ENCODE data around the gene CLBA1.

The CLBA1 gene

DNA sequence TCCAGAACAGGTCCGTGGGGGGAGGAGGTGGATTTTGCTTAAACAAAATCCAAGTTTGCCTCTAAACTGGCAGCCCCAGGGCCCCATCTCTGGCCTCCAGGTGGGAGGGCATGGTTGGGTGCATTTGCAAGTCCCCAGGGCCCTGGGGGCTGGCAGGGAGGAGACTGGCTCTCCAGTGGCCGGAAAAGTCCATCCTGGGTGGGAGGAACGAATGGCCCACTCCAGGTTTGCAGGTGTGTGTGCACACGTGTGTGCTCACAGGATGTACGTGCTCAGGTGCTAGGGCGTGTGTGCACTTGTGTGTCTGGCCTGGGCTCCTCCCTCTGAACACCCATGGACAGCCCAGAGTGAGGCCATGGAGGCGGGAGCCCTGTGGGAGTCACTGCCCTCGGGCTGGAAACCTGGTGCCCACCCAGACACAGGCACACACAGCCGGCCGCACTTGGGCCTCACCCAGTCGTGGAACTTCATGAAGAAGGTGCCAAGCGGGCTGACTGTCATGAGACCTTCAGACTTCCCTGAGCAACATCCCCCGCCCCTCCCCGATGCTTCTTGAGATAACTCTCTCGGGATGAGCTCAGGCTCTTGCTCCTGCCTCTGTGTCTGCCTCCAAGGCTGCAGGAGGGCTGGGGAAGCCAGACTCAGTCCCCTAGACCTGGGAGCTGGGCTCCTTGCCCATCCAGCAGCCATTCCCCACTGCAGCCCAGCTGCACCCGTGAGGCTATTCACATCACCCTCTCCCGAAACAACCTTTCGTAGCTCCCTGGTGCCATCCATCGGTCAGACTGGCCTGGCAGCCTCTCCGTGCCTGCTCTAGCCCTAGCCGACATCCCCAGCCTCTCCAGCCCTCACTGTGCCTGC lies 16.8 kb upstream of the CLBA1 start:
- peak; percentile 63 for DNase-seq (ENCODE audit: low spot score)

DNA sequence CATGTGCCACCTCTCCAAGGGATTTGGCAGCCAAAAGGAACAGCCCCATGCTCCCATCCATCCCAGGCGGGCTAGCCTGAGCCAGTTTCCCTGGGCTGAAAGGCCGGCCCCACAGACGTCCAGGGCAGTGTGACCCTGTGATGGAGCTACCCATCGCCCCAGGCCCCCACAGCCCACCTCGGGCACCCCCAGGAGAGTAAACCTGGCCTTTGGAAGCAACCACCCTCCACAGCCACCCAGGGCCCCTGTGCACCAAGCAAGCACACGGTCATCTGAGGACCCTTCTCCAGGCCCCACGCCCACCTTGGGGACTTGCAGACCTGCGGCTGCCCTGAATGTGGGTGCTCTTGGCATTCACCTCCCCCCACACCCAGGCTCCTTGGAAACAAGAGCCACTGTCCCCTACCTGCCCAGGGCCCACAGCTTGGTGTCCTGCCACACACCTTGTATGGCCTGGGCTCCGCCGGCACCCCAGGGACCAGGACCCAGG lies 15.8 kb upstream of the CLBA1 start:
- DNase-seq (ENCODE audit: low spot score): no peak

DNA sequence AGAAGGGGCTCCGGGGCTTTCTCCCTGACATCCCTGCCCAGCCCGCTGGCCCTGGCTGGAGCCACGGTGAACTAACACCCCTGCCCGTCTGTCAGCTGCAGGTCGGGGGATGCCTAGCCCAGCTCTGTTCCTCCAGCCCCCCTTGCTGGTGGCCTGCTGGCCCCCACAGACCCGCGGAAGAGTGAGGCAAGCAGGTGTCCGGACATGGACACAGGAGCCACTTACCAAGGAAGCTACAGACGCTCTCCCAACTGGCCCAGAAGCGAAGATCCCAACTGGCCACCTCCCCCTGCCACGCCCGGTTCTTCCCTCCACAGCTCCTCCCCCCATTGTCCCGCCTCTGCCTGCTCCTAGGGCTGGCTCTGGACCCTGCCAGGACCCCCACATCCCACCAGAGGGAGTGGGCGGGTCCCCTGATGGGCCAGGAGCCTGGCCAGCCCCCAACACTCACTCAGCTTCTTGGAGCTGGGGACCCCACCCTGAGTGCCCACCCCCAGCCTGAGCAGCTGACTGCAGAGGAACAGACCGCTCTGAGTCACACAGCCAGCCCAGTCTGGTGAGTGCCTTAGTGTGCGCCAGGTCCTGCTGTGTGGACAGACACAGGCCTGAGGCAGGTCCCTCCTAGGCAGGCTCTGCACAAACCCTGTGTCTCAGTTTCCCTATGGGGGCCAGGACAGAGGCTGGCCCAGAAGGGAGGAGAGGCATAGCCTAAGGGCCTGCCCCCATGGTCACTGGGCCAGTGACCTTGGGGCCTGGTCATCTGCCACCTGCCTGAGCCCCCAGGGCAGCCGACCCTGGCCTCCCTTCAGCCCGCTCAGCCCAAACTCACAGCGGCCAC lies 15.1 kb upstream of the CLBA1 start:
- peak; percentile 81 for DNase-seq (ENCODE audit: low spot score)

DNA sequence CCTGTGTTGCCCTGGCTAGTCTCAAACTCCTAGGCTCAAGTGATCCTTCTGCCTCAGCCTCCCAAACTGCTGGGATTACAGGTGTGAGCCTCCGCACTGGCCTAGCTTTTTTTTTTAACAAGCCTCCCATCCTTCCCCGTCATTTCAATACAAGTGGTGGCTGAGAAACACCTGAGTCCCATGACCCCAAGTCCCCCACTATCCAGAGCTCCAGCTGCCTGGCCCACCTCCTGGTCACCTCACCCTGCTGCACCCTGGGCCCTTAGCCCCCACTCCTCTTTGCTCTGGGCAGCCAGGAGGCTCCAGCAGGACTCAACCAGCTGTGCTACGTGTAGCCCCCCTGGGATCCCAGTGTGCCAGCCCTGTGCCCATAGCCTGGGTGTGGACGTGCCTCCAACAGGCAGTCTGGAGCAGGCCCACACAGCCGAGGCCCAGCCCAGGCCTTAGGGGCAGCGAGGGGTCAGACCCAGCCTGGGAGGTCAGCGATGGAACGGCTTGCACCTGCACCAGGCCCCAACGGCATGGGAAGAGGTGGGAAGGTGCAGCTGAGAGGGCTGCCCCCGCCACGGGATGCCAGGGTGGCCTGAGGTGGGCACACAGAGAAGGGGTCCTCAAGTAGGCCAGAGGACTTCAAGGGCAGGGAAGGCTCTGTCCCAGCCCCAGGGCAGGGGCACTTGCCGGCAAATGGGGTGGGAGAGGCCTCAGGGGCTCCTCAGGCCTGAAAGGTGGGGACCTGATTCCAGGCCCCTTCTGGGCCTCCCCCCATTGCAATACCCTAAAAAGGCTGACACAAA lies 13.9 kb upstream of the CLBA1 start:
- DNase-seq (ENCODE audit: low spot score): no peak

DNA sequence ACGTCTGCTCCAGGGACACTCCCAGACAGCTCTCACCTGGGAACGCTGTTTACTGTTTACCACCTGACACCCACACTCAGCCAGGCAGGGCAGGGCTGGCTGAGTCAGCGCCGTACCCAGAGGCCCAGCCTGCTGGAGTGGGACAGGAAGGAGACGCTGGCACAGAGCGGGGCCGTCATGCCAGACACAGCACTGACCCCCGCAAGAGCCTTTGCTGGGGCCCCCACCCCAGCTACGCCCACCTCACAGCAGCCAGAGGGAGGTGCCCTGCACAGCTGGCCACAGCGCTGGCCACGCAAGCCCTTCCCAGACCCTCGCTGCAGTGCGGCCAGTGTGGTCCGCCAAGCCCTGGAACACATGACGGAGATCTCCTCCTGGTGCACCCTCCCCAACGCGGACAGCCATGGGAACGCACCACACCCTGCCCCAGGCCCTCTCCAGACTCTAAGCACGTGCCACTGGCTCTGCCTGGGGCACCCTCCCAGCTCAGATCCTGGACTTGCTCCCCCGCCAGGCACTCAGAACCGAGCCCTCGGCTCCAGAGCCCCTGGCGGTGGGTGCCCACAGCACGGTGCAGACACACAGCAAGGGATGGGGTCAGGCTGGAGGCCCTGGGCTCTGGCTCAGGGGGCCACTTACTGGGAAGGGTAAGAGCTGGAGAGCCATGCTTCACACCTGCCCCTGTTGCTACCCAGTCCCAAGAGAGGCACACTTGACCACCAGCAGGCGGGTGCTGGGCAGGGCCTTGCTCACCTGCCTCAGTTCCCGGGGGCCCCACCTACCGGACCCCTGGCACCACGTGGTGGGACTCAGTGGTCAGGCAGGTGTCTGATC lies 13.1 kb upstream of the CLBA1 start:
- DNase-seq (ENCODE audit: low spot score): peak; percentile 96

DNA sequence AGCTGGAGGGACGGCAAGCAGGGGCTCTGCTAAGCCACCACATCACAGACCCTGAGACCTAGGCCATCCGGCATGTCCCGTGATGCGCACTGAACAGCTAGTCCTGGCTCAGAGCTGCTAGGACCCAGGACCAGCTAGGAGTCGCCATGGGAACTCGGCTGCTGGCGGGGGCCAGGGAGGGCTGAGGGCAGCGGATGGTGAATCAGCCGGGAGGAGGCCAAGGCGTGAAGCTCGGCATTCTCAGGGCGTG lies 12.5 kb upstream of the CLBA1 start:
- DNase-seq (ENCODE audit: low spot score): peak; percentile 99

DNA sequence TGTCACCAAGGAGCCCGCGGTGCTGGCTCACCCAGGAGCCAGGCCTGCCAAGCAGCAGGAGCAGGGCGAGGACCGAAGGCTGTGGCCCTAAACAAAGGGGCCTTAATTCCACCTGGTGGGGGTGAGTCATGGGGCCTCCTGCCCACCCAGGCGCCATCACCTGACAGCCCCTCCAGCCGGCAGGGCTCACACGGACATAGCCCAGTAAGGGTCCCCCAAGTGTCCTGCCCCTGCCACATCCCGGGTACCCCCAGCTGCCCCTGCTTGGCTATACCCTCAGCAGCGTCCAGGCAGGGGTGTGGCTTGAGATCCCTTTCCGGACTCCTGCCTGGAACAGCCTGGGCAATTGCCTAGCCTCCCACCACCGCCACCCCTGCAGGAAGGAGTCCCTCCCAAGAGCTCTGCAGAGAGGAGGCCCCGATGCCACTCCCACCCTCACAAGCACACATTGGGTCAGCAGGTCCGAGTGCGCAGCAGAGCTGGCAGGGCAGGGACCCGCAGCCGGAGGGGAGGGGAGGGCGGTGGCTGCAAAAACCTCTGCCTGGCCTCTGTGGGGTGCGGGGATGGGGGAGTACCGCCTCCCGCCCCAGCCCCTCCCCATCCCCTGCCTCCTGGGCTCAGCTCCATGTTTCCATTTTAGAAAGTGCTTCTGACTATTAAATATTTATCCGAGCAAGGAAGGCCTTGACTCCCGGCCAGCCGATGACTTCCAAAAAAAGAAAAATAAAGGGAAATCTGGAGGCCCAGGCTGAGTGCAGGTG lies 12.0 kb upstream of the CLBA1 start:
- no peak for DNase-seq (ENCODE audit: low spot score)

DNA sequence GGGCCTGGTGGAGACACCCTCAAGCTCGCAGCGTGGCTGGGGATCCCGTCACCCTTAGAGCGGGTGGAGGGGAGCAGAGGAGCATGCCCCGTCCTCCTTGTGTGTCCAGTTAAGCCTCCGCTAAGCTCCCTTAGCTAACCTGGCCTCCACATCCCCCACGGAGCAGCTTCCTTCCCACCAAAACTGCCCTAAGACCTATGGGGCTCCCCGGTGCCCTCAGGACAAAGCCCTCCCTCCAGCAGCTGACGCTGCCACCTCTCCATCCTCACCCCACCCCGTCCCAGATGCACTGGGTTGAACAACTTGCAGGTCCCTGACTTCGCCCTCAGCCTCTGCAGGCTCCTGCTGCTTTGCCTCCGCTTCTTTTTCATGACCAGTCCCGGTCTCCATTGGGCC lies 11.4 kb upstream of the CLBA1 start:
- no peak for DNase-seq (ENCODE audit: low spot score)

DNA sequence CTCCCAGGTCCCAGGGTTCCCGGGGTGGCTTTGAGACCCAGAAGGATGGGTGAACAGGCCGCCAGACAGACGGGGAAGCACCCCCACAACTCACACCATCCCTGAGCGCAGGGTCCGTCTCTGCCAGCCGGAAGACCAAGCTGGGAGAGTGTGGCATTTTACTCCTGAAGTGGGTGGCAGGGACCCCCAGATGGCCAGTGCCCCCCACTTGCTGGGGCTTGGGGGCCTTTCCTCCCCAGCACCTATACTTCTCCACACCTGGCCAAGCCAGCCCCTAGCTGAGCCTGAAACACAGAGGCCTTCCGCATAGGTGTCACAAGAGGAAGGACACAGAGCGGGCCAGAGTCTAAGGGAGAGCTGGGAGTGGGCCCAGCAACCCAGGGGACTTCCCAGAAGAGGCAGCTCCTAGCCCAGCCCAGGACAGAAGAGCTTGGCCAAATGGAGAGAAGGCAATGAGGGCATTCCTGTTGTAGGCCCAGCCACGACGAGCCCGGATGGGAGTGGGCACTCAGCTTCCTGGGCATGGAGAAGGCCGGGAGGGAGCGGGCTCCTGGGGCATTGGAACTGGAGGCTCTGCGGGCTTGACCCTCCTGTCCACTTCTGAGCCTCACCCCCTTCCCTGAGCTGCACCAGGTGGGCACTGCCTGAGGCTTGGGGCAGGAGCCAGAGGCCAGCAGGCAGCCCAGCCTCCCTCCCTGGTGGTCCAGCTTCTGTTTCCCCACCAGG lies 10.8 kb upstream of the CLBA1 start:
- DNase-seq (ENCODE audit: low spot score): no peak

DNA sequence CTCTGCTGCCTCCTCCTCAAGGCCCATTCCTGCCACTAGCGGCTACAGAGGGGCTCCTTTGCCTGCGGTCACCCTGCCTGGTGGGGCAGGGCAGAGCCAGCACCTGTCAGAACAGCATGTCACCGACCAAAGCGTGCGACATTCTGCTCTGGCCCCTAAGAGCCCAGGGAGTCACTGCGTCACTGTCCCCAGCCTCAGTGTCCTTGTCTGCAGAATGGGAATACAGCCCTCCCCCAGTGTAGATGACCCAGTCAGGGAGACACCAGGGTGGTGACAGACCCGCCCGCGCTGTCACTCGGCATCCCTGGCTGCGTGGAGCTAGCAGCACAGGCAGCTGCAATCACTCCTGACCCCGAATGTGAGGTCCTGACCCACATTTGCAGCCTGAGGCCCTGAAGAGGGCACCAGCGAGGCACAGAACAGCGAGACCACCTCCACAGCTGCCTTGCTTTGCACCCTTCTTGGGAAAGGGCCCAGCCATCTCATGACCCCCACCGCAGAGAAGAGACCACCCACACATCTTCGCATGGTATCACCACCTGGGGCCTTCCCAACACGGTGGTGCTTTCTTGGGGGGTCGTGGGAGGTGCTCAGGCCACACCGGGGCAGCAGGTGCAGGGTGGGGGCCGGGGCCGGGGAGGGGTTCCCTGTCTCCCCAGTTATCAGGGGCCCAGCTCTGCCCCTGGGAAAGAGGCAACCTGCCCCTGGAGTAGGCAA lies 9.9 kb upstream of the CLBA1 start:
- no peak for DNase-seq (ENCODE audit: low spot score)

DNA sequence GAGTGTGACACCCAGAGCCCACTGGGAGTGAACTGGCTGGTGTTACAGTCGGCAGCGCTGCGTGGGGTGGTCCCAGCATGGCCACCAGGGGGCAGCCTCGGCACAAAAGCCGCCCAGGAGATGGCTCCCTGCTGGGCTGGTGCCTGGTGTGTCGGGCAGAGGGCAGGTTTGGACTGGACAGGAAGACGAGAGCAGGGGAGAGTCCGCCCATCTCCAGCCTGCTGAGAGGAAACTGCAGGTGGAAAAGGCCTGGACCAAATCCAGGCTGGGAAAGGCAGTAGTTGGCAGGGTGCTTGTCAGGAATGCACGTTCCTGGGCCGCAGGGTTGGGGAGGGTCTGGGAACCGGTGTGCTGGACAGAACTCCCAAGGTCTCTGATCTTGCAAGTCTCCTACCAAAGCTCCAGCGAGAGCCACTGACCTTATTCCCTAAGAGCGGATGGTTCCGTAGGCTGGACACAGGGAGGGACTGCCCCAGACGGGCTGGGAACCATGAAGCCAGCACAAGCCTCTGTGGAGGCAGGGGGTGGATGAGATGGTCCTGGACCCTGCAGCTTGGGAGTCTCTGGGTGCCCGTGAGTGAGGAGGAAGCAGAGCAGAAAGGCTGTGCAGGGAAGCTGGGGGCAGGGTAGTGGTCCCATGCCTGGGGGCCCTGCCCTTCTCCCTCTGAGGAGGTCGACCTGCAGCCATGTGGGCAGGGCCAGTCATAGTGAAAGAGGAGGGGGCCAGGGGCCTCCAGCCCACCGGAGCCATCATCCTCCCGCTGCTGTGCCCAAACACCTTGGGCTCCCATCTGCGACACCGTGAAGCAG lies 9.2 kb upstream of the CLBA1 start:
- peak; percentile 92 for DNase-seq (ENCODE audit: low spot score)

DNA sequence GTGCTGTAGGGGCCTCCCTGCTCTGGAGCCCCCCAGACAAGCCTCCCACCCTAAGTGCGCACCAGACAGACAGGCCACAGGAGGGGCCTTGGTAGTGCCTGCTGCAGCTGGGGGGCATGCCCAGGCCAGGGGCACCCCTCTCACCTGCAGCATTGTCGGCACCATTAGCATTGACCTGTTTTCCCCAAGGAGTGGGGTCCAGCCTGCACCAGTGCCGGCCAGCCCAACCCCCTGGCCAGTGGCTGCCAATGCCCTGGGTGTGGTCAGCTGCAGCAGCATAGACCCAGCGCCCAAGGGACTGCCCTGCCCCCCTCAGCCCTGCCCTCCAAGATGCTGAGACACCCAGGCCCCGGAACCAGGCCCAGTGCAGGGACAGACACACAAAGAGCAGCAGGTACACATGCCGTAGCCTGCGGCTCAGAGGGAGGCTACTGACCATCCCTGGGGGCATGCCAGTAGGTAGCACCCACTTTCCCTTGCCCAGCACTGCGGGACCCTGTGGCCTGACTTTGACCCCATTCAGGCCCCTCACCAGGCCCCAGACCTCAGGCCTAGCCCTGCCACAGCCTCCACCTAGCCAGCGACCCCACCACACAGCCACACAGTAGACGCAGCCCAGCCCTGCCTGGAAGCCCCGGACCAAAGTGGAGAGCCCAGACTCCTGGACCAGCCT lies 8.4 kb upstream of the CLBA1 start:
- peak; percentile 50 for DNase-seq (ENCODE audit: low spot score)

DNA sequence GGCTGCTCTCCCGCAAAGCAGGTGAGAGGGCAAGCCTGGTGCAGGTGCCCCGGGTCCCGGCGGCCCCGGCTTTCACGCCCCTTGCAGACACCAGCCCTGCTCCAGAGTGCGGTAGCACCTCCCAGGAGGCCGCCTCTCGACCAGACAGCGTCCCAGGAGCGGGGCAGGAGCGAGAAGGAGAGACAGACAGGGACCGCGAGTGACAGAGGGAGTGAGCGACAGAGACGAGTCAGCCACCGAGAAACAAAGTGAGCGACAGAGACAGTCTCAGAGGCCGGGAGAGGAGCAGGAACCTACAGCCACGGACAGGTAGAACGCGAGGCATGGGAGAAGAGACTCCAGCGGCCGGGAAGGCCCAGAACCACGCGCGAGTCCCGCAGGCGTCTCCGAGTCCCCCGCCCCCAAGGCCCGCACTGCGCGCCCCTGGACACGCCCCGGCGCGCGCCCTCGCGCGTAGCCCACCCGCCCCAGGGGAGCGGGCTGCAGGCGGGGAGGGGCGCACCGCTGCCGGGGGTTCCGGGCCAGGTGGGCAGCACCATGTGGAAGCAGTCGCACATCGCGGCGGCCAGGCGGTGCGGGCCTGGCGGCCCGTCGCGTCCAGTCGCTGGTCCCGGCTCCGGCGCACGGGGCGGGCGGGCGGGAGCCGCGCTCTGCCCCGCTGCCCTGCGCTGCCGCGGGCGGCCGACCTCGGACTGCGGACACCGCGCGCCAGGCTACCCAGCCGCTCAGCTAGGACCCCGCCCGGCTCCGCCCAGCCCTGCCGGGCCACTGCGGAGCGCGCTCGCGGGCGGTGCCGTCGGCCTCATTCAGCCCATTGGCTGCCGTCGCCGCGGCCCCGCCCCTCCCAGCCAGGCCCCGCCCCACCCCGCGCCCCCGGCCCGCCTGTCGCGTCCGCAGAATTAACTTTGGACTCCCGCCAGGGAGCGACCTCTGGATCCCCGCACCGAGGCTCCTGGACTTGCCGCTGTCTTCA lies 7.6 kb upstream of the CLBA1 start, which contains the start of gene AHNAK2:
AHNAK2 (minus strand) TSS at position 694 of the 973 bp plus-strand sequence; CDS start at position 557, 137 bp downstream.
- DNase-seq (ENCODE audit: low spot score): peak; percentile 86

DNA sequence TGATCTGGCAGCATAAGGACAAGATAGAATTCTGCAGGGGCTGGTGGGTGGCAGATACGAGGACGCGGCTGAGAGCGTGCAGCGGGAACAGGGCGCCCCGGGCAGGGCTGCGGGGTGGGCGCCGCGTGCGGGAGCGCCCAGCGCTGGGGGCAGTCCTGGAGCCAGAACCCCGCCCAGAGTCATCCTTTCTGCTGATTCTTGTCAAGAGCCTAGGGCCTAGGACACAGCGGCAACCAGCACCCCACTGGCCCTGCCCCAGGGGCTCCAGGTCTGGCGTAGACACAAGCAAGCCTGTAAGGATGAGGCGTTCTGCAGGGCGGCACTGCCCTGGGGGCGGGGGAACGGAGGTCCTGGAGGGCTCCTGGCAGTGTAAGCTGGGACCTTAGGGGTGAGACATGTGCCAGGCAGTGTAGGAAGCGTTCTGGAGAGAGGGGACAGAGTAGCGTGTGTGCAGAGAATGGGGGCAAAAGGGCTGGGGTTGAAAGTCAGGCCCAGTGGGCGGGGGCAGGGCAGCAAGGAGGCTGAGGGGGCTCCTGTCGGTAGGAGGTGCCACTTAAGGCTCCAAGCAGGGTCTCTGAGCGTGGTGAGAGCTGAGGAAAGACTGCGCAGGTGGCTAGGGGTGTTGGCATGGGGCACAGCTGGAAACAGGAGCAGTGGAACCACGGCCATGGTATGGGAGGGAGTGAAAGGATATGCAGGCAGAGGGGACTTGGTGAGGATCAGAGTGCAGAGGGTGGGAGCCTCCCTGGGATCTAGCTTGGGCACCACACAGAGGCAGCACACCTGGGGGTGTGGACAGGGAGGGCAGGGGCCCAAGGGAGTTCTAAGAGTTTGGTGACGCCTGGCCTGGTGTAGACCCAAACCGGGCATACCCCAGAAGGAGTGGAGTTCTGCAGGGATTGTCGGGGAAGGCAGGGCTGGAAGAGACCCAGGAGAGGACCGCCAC lies 6.6 kb upstream of the CLBA1 start:
- no peak for DNase-seq (ENCODE audit: low spot score)
